Central memory CD4-positive, alpha-beta T cell (primary cell): ENCODE results near the gene HLCS.
A peak's percentile ranks its signal among the peaks of the same experiment; 100 is the strongest.

Source experiments
- DNase-seq: peaks from one replicate; pipeline ENCODE4 v3.0.0; 2022

Gene HLCS

DNA sequence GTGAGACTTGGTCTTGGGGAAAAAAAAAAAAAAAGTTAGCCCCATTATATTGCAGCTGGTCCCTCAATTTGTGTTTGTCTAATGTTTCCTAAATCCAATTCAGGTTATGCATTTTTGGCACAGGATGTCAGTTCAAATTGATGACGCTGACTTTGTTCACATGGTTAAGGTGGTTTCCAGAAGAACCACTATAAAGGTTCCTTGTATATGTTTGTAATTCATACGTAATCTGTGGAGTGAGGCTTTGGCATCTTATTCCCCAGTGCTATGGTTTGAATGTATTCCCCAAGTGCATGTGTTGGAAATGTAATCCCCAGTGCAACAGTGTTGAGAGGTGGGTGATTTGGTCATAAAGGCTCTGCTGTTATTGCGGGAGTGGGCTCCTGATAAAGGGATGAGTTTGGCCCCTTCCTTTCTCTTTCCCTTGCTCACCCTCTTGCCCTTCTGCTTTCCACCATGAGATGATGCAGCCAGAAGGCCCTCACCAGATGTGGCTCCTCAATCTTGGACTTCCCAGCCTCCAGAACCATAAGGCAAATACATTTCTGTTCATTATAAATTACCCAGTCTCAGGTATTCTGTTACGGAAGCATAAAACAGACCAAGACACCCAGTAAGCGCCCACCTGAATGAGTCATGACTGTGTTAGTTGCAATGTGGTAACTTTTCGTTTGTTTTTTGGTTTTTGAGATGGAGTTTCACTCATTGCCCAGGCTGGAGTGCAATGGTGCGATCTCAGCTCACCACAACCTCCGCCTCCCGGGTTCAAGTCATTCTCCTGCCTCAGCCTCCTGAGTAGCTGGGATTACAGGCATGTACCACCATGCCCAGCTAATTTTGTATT, 19.5 kb upstream of the HLCS start:
- DNase-seq = peak; percentile 72

DNA sequence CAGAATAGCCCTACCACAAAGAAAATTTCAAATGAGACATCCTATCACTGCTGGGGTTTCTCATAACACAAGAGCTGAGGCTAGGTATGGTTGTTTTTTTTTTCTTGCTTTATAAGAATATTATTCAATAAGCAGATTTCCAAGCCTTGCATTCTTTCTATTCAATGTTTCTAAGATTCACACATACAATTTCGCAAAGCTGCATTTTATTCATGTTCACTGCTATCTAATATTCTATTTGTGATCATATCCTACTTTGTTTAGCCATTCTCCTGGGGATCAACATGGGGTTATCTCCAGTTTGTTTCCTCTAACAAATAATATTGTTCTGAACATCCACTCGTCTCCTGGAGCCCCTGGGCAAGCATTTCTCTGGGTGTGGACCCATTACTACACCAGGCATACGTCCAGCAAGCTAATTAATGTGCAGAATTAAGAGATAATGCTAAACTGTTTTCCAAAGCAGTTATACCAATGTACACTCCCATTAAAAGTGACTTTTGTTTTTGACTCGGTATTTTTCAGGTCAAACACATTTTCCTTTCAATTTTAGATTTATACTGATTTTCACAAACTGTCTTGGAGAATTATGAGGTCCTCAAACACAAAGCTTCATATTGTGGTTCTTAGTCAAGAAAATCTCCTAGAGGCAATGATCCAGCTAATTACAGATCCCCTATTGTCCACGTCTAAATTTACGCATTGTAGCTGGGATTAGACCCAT, 15.7 kb upstream of the HLCS start:
- no peak for DNase-seq

DNA sequence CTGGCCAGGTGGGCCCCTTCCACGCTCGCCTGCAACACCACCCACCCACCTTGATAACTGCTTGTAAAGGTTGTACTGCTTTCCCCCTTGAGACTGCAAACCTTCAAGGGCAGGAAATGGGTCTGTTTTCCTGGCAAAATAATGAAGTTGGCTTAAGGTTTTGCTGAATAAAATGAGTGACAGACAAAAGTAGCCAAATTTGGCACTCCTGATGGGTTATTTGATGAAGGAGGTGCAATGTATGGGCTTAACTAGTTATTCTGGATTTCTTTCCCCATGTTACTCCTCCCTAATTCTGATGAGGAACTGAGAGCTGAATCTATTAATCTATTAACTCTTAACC, 14.6 kb upstream of the HLCS start:
- DNase-seq = no peak

DNA sequence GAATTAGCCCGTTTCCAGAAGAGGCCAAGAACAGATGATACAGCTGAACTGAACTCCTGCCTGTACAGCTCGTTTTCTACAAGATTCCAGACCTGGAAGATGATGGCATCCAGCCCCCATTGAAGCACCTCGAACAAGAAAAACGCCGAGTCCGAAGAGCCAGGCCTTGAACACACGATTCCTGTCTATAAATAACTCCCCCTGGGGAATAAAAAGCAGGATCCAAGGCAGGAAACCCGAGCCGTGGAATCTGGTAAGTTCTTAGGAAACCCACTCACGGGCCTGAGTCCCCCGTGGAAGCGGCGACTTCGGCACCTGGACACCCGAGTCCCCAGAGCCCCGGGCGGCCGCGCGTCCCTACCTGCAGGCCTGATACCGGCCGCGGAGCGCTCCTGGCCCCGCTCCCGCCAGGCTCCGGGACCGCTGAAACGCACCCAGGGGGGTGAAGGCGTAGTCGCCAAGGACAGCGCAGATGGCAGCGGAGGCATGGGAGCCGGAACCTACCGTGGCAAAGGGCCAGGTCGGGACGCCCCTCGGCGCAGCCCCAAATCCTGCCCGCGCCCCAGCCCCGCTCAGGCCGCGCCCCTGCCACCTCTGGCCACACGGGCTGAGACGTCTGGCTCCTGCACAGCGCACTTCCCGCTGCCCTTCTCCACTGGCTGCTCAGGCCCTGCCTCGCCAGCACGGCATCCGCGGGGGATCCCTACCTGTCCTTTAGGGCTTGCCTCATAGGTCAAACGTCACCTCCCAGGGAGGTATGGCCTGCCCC, 14.0 kb upstream of the HLCS start:
- no peak for DNase-seq

DNA sequence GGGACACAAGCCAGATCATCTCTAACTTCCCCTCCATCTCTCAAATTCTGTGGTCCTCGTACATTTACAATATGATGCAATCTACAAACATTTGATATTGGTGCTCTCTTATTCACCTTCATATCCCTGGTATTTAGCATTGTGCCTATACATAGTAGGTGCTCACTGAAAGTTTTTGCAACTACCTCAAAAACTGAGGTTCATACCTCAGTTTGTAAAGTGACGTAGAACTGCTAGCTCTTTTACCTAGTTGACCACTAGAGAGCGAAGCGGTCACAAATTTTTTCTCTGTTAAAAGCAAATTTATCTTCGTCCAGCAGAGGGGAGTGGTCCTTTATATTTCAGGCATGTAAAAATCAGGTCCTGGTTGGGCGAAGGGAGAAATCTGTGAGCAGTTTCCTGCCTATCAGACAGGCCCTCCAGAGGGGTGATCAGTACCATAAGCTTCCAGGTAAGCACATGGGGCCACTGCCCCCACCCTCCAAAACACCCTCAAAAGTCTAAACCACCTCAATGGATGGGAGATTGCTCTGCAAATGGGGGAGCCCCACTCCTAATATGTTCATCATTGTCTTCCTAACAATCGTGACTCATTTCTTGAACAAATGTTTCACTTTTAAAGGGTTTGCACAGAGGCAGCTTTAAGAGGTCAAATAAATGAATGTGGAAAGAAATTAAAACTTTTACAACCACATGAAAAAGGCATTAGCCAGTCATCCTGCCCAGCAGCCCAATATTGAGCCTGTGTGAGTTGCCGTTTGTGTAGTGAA, 10.6 kb upstream of the HLCS start:
- DNase-seq = peak; percentile 41

DNA sequence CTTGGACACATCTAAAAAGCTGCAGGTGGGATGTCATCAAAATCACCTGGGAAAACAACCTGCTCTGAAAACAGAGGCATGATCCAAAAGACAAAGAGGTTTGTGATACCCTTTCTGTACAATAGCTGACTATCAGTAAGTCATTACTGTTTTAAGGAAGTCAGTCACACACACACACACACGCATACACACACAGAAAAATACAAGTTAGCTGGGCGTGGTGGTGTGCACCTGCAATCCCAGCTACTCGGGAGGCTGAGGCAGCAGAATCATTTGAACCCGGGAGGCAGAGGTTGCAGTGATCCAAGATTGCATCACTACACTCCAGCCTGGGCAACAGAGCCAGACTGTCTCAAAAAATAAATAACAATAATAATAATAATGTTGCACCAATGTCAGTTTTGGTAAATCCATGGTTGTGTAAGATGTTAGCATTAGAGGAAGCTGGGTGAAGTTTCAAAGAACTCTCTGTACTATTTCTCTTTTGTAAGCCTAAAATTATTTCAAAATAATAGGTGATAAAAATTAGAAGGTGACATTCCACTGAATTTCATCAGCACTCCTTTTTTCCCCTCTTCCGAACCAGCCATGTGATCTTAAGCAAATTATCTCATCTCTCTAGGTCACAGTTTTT, 9.9 kb upstream of the HLCS start:
- no peak for DNase-seq

DNA sequence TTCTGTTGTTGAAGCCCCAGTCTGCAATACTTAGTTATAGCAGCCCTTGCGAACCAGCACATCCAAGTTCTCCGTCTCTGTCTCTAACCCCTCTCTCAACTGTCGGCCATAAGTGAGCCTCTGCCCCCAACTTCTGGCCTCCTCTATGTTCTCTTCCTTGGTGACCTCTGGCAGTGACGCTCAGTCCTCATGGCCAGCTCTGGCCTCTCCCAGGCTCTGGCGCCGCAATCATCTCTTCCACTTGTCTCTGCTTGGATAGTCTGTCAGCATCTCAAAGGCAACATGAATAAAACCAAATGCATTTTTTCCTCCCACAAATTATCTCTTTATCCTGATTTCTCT, 8.4 kb upstream of the HLCS start:
- DNase-seq = no peak

DNA sequence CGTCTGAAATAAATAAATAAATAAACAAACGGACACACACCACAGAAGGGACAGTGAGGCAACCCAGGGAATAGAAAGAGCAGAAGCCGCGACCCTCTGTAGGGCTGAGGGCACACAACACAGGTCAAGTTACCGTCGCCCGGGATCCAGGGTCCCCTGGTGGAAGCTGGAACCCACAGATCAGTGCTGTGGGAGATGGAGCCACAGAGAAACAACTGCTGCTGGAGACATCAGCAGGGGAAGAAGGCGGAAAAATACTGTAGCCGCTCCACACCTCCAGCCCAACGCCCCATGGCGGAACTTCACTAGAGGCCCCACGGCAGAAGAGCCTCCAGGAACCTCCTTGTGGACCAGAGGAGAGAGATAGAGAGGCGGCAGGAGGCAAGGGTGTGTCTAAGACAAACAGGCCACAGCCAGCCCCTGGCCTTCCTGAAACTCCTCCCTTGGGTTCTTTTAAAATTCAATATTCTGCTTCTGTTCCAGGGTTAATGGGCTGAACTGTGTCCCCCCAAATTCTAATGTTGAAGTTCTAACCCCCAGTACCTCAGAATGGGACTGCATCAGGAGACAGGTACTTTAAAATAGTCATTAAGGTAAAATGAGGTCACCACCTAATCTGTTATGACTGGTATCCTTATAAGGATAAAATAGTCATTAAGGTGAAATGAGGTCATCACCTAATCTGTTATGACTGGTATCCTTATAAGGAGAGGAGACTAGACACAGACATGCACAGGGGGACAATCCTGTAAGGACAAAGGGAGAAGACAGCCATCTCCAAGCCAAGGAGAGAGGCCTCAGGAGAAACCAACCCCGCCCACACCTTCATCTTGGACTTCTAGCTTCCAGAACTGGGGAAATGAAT, 7.7 kb upstream of the HLCS start:
- DNase-seq = no peak

DNA sequence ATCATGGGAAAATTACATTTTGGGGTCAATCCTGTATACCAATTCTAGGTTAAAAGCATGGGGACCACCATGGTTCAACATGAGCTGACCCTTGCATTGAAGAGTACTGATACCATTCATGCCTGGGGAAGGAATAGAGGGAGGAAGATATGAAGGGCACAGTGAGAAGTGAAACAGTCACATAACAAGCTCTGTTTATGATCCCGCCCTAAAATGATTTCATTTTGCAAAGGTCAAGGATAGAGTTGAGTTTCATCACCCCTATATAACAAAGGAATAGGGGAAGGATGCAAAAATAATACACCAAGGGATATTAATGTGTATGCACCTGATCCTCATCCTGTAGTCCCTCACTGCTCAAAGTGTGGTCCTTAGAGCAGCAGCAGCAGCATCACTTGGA, 2.5 kb upstream of the HLCS start:
- DNase-seq = no peak

DNA sequence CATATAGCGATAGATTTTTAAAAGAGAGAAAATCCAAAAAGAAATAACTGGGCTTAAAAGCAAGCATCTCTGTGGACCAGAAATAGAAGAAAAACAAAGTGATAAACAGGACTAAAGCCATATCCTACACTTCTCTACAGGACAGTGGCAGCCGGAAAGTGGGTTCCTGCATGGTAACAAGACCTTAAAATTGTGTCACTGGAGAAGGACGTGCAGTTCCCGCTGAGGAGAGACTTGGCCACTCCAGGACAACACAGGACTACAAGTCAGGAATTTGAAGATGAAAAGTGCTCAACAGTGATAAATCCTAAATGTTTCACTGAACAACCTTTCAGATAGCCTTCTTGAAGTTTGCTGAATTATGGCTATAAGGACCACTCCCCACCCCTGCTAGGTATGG, 1.9 kb upstream of the HLCS start:
- no peak for DNase-seq

DNA sequence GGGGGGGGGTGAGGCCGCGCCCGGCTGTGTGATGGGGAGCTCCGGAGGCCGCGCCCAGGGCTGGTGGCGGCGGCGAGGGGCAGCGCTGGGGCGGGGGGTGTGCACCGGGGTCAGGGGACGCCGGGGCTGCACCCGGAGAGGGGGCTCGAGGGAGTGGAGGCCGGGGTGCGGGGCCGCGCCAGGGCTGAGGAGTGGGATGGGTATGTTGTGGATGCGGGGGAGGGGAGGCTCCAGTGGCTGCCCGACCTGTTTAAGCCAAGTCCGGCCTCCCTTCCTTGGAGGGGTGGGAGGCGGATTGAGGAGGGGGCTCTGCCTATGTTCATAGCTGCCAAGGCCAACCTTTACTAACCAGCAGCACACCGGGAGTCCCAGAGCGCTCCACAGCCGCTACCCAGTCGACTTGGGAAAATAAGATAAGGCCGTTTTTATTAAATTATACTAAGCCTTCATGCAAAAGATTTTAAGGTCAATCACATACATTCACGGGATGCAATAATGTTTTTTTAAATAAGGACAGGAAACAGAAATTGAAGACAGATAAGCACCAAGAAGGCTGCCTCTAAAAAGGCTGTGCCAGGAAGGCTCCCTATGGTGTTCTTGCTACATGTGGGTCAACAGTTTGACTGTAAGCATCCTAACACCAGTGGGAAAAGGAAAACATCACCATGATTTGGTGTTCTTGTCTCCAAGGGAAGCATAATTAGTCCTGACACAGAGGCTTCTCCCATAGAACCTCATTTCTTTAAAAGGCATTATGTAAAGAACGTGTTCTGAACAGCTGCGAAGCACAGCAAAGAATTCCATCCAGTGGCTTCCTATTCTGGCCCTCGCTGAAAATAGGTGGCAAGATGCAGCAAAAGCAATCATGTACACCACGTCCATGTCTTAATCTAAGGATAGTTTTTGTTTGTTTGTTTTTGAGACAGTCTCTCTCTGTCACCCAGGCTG, 626 bp upstream of the HLCS start:
- DNase-seq = no peak

DNA sequence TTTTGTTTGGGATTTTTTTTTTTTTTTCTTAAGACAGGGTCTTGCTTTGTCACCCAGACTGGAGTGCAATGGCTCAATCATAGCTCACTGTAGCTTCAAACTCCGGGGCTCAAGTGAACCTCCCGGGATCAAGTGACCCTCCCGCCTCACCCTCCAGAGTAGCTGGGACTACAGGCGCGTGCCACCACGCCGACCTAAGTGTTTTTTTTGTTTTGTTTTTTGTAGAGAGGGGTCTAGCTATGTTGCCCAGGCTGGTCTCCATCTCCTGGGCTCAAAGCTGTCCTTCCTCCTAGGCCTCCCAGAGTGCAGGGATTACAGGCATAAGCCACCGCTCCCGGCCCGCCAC, 776 bp downstream of the HLCS start:
- no peak for DNase-seq

DNA sequence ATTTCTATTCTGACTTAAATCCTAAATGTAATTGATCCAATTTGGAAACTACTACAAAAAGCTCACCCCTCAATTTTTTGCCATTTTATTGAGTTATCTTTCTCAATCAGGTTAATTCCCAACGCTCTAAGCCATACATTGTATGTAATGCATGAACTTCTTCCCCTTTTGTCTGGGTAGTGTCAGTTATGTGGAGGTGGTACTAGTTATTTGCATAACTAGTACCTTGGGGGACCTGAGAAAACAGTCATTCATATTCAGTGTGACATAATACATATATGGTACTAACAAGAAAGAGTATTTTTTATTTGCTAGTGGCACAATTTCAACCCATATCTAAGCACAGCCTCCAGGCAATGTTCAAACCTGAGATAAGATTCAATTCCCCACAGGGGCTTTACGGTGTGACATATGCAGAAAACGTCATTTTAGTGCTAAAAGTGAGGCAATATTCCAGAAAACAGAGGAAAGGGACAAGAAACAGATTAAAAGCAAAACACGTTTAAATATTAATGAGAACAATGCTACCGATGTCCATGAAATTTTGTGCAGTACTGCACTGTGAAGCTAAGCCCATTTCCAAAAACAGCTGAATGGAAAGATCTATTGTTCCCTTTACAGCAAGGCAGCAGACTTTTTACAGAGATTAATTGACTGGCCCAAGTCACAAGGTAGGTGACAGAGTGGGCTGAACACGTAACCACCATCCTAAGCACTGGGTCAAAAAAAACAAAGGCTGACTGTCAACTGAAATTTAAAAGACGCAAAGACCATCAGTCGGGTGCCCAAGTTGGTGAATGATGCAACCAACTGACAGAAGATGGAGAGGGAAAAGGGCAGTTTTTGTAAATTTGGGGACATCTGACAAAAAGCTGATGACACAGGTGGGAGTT, 1.4 kb downstream of the HLCS start:
- DNase-seq = no peak

DNA sequence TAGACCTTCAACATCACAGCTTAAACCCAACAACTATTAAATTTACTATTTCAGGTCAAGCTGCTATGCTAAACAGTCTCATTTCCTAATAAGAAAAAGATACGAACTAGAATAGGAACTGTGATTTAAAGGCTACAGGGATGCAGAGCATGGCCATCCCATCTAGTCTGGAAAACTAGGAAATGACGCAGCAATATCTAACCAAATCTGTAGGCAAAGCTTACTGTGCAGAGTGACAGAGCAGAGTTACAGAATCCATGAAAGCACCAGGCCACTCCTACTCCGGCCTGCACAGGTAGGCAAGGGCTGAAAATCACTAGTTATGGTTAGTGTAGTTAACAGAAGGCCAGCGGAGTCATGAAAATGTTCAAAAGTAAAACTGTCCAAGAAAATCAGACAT, 2.1 kb downstream of the HLCS start:
- no peak for DNase-seq

DNA sequence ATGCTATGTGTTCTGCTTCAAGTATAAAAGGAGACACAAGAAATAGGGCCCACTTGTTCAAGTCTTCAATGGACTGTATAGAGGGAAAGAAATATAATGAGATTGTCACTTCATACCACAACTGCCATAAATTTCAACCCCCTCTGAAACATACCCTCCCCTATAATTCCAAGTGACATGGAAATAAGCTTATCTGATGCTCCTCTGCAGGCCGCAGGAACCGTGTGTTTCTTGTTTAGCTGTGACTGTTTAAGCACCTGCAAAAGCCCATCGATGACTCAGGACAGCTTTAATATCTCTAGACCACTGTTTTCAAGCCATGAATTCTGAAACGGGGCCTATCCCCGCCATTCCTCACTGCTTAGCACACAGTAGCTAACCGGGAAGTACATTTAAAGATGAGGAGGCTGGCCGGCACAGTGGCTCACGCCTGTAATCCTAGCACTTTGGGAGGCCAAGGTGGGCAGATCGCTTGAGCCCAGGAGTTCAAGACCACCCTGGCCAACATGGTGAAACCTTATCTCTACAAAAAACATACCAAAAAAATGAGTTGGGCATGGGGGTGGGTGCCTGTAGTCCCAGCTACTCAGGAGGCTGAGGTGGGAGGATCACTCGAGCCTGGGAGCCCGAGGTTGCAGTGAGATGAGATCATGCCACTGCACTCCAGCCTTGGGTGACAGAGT, 4.2 kb downstream of the HLCS start:
- DNase-seq = no peak

DNA sequence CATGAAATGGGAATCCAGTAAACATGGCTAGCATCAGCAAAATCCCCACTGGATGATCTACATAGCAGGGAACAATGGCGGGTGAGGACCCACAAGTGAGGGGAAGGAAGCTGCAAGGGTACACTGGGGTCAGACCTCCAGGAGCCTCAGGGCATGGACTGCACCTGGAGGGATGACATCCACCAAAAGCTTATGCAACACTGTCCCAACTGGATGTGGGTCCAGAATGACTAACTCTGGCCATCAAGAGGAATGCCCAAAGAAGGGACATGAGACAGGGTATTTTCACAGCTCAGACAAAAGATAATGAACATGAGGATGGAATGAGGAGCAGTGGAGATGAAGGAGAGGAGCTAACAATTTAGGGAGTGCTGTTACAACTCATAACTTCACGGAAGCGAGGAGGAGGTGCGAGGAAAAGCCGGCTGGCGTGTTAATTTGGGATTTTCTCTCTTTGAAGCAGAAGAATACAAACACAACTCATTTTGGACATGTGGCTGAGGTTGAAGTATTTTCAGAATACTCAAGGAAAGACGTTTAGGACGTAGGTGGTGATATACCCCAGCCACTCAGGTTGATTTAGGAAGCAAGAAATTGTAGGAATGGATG, 5.7 kb downstream of the HLCS start:
- no peak for DNase-seq

DNA sequence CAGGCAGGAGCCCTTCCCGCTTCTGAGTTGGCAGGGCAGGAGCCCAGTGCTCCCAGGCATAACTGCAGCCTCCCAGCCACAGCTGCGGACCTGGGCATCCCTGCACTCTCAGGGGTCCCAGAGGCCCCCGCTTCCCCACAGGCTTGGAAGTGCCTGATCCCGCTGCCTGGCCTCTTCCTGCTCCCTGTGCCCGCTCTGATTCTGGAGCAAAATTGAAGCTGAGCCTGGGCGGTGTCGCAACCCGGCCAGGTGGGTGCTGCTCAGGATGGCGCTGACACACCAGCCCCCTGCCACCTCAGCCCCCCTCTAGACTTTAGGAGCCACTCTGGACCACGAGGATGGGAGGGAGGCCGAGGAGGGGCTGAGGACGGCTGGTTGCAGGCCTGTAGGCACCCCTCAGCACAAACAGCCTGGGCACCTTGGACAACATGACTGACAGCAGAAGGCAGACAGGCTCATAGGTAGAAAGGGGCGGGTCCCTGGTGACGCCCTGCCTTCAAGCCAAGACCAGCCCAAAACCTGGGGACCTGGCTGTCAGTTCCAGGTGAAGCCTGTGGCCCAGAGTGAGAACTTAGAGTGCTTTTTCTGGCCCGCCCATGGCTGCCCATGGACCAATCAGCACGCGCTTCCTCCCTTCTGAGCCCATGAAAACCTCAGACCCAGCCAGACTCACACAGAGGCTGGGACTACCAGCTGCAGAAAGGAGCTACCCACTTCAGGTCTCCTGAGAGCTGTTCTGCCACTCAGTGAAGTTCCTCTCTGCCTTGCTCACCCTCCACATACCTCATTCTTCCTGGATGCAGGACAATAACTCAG, 7.2 kb downstream of the HLCS start:
- no peak for DNase-seq
